Endothelial cell of umbilical vein (primary cell): Measurements from ENCODE around the gene C1orf216. TPM values are rescaled to one million over a fixed set of nuclear protein-coding genes. Genes with fewer than 3 reads are reported as not detected.

Experiments
- BruUV-seq: library from RNA; stranded (reverse); fragments of 400-500 nt; replicated peaks from 2 replicates; lab custom pipeline; 2021; lab: Mats Ljungman, UMichigan
- CTCF ChIA-PET: fragments of 300-600, 350-600 bp; sonication (Branson Sonifier 250); formaldehyde crosslinking; loops from one replicate; lab custom pipeline; 2021; ENCODE audit warnings: antibody characterized with exemption, inconsistent platforms; lab: Charles Lee
- POLR2A ChIA-PET: fragments of 300-600, 350-600 bp; sonication (Branson Sonifier 250); formaldehyde crosslinking; loops from one replicate; lab custom pipeline; 2021; ENCODE audit warnings: antibody characterized with exemption, inconsistent platforms; lab: Charles Lee
- DNase-seq: peaks from one replicate; pipeline ENCODE4 v3.0.0-alpha.2; 2011; ENCODE audit warnings: low read depth, low spot score
- FAIRE-seq: peaks from 2 replicates; lab custom pipeline; 2011; peaks lifted over from hg19 to GRCh38; lab: Jason Lieb, UNC
- H2AFZ ChIP-seq: 2 replicates; pipeline ENCODE4 v1.6.0; 2012; ENCODE audit warnings: low read depth, low read length, control low read depth, inconsistent platforms
- H3K27ac ChIP-seq: 2 replicates; pipeline ENCODE4 v1.5.1; 2011; ENCODE audit warnings: low read depth, mild to moderate bottlenecking, control low read depth, low read length, moderate library complexity; ENCODE audit not compliant: insufficient read depth
- H3K27me3 ChIP-seq, 2 experiments: 2 replicates each; pipeline versions ENCODE4 v1.6.0 to v1.6.1; 2011; ENCODE audit warnings: low read length in 2 of 2, mixed read lengths in 1 of 2; ENCODE audit not compliant: control insufficient read depth in 2 of 2, insufficient read depth in 2 of 2
- H3K36me3 ChIP-seq, 2 experiments: 2 replicates in 1 of 2; 3 replicates in 1 of 2; pipeline ENCODE4 v1.5.1; 2011; ENCODE audit warnings: low read length in 2 of 2, mild to moderate bottlenecking in 1 of 2, moderate library complexity in 1 of 2; ENCODE audit not compliant: control insufficient read depth in 2 of 2, insufficient read depth in 2 of 2; ENCODE audit errors: extremely low read depth in 1 of 2
- H3K4me1 ChIP-seq: 3 replicates; pipeline ENCODE4 v1.5.1; 2011; ENCODE audit warnings: mild to moderate bottlenecking, low read length; ENCODE audit not compliant: control insufficient read depth, insufficient read depth; ENCODE audit errors: extremely low read depth
- H3K4me2 ChIP-seq: 2 replicates; pipeline ENCODE4 v1.6.1; 2011; ENCODE audit warnings: low read length, control low read depth, mixed read lengths; ENCODE audit not compliant: insufficient read depth
- H3K4me3 ChIP-seq, 3 experiments: fragments of 200-600 bp in 1 of 3; sonication (generic), shearing (Covaris generic) in 1 of 3; replicated peaks in 1 of 3; 2 replicates each; pipeline ENCODE4 v1.5.1; 2011 to 2016; ENCODE audit warnings: control low read depth in 3 of 3, low read length in 3 of 3, mild to moderate bottlenecking in 2 of 3, inconsistent platforms in 1 of 3, low read depth in 1 of 3, moderate library complexity in 1 of 3; ENCODE audit not compliant: insufficient read depth in 1 of 3
- H3K79me2 ChIP-seq: 2 replicates; pipeline ENCODE4 v1.6.0; 2012; ENCODE audit warnings: low read length, inconsistent platforms; ENCODE audit not compliant: control insufficient read depth, insufficient read depth
- H3K9ac ChIP-seq: replicated peaks from 2 replicates; pipeline ENCODE3; 2011; ENCODE audit warnings: low read length, control low read depth; ENCODE audit not compliant: insufficient read depth; ENCODE audit errors: extremely low read depth
- H3K9me1 ChIP-seq: replicated peaks from 3 replicates; pipeline ENCODE4 v1.6.0; 2011; ENCODE audit warnings: mild to moderate bottlenecking, low read length; ENCODE audit not compliant: control insufficient read depth, insufficient read depth; ENCODE audit errors: extremely low read depth
- H3K9me3 ChIP-seq: replicated peaks from 2 replicates; pipeline ENCODE4 v1.5.1; 2012; ENCODE audit warnings: low read length, inconsistent platforms; ENCODE audit not compliant: control insufficient read depth, insufficient read depth
- H4K20me1 ChIP-seq: replicated peaks from 2 replicates; pipeline ENCODE3; 2011; ENCODE audit warnings: mild to moderate bottlenecking, low read length; ENCODE audit not compliant: control insufficient read depth, insufficient read depth; ENCODE audit errors: extremely low read depth
- EZH2 ChIP-seq: IDR thresholded peaks from 2 replicates; pipeline ENCODE4 v1.6.1; 2012; ENCODE audit warnings: borderline replicate concordance, low read depth, mild to moderate bottlenecking, moderate library complexity, low read length, inconsistent platforms; ENCODE audit not compliant: severe bottlenecking
- FOS ChIP-seq: IDR thresholded peaks from 2 replicates; pipeline ENCODE4 v1.6.1; 2011; ENCODE audit warnings: mild to moderate bottlenecking, low read length, moderate library complexity, borderline replicate concordance; ENCODE audit not compliant: insufficient read depth
- GATA2 ChIP-seq: IDR thresholded peaks from 2 replicates; pipeline ENCODE4 v1.7.0; 2011; ENCODE audit warnings: low read depth, mild to moderate bottlenecking, moderate library complexity, mixed read lengths, low read length; ENCODE audit not compliant: insufficient read length, insufficient read depth
- JUN ChIP-seq: IDR thresholded peaks from 2 replicates; pipeline ENCODE4 v1.6.1; 2011; ENCODE audit warnings: borderline replicate concordance, low read depth; ENCODE audit not compliant: insufficient read length, insufficient read depth
- MYC ChIP-seq: IDR thresholded peaks from one replicate; pipeline ENCODE4 v1.6.1; 2011; ENCODE audit warnings: mild to moderate bottlenecking, low read depth, low read length
- POLR2A ChIP-seq: IDR thresholded peaks from 2 replicates; pipeline ENCODE4 v1.6.1; 2012; ENCODE audit warnings: low read depth, mild to moderate bottlenecking, control low read depth, low read length
- POLR2AphosphoS5 ChIP-seq: IDR thresholded peaks from 2 replicates; pipeline ENCODE4 v1.6.1; 2012; ENCODE audit warnings: low read depth, mild to moderate bottlenecking, control low read depth, low read length, moderate library complexity; ENCODE audit not compliant: insufficient read depth
- dilution Hi-C: fragments of 300-500 bp; cut with MboI; formaldehyde crosslinking; loops from one replicate; pipeline ENCODE4 v1.15.0; 2019; ENCODE audit warnings: low sequenced_read_pairs; ENCODE audit not compliant: extremely low pct_ligation_motif_present
- intact Hi-C: fragments of 100-400 bp; cut with micrococcal nuclease; formaldehyde crosslinking; loops from one replicate; pipeline ENCODE4 v1.10.0; 2022
- polyA plus RNA-seq, 4 experiments: library from polyadenylated mRNA; depleted of rRNA in 3 of 4; stranded (reverse) in 3 of 4; unstranded in 1 of 4; fragments of >200 nt; gene quantifications; 2 replicates each; pipeline versions ENCODE4 v1.2.1 to v1.2.3, GENCODE V29; 2011 to 2012; ENCODE audit warnings: missing spikeins in 1 of 4
- total RNA-seq: library from RNA; stranded (reverse); gene quantifications from 2 replicates; pipeline ENCODE4 v1.2.3, GENCODE V29; 2021
- TF ChIP-seq, protein P1 (sequence below): IDR thresholded peaks from 2 replicates; pipeline ENCODE4 v1.6.1; 2011; ENCODE audit not compliant: insufficient read depth, insufficient read length
- TF ChIP-seq, protein P2 (sequence below), 2 donors: IDR thresholded peaks; 1 replicate in 1 of 2; 2 replicates in 1 of 2; pipeline ENCODE4 v1.5.1; 2011; ENCODE audit warnings: low read length in 2 of 2, mild to moderate bottlenecking in 2 of 2, moderate library complexity in 2 of 2, control low read depth in 1 of 2, inconsistent platforms in 1 of 2, low read depth in 1 of 2; ENCODE audit not compliant: insufficient read depth in 1 of 2; ENCODE audit errors: extremely low read depth in 1 of 2

The C1orf216 gene
- total and polyA plus RNA-seq, 2 donors (not counting 3 experiments of a cell fraction or from before 2014, with no cell fraction given) = 13.3 to 15.3 TPM

DNA sequence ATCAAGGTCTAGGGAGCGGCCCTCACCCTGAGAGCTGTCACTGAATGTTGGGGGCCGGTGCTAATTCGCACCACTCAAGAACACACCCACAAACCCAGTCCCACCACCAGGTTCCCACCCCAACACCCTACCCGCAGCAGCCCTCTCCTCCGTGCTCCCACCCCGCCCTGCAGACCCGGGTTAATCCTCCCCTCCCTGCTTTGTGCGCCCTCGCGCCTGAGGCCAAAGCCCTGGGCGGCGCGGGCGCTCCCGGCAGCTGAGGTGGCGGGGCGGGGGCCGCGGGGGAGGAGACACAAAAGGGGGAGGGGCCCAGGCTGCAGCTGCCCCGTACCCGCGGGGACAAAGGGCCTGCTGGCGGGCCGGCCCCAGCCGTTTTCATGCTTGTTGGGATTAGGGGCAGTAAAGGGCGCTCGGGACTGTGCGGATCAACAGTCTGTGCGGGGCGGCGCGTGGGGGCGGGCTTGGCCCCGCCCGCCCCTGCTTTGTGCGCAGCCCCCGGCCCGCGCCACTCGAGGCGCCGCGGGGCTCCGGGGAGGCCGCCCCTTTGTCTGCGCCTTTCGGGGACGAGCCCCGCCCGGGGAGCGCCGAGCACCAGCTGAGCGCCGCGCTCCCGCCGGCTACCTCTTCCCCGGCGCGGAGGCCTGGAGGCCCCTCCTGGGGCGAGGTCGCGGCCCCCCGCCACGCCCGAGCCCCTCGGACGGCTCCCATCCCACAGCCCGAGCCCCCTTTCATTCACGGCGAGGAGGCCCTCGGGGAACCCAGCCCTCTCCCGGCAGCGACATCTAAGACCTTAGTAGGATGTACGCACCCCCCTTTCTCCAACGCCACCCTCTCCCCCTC lies 10.9 kb downstream of the C1orf216 start:
- Histone ChIP-seq H3K4me1 (peaks cover 6% of the 10 kb centered on the region), H4K20me1 (peaks cover 2% of the 10 kb centered on the region), H3K27ac (no peak overlapping the region), H3K4me2 (peak overlapping the region; percentile 56), H2AFZ (peak overlapping the region; percentile 16), H3K4me3 (peak overlapping the region in 2 of 3 experiments; percentile 5 to 20), H3K36me3 (no peaks in the 10 kb centered on the region), H3K9me3 (no peaks in the 10 kb centered on the region), H3K79me2 (no peaks in the 10 kb centered on the region), H3K9ac (no peak overlapping the region), H3K27me3 (peaks cover 40 to 52% of the 10 kb centered on the region in 2 experiments), H3K9me1 (no peaks in the 10 kb centered on the region)
- FAIRE-seq (no peak), DNase-seq (no peak)
- TF ChIP-seq JUN = no peak
- no peak for TF ChIP-seq FOS
- TF ChIP-seq GATA2 = no peak
- no peak for TF ChIP-seq MYC
- TF ChIP-seq EZH2 = no peak
- no peak for TF ChIP-seq POLR2AphosphoS5
- no peak for TF ChIP-seq POLR2A
- TF ChIP-seq, protein P1, sequence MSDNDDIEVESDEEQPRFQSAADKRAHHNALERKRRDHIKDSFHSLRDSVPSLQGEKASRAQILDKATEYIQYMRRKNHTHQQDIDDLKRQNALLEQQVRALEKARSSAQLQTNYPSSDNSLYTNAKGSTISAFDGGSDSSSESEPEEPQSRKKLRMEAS = no peak
- TF ChIP-seq, protein P2, sequence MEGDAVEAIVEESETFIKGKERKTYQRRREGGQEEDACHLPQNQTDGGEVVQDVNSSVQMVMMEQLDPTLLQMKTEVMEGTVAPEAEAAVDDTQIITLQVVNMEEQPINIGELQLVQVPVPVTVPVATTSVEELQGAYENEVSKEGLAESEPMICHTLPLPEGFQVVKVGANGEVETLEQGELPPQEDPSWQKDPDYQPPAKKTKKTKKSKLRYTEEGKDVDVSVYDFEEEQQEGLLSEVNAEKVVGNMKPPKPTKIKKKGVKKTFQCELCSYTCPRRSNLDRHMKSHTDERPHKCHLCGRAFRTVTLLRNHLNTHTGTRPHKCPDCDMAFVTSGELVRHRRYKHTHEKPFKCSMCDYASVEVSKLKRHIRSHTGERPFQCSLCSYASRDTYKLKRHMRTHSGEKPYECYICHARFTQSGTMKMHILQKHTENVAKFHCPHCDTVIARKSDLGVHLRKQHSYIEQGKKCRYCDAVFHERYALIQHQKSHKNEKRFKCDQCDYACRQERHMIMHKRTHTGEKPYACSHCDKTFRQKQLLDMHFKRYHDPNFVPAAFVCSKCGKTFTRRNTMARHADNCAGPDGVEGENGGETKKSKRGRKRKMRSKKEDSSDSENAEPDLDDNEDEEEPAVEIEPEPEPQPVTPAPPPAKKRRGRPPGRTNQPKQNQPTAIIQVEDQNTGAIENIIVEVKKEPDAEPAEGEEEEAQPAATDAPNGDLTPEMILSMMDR (IDR thresholded peaks at IDR 0.05; ENCODE audit: extremely low read depth in 1 of 2, insufficient read depth in 1 of 2, low read depth in 1 of 2, low read length in 2 of 2) = no peak
- ChIA-PET POLR2A (no interaction called here), CTCF (interaction anchor here (2.3 to 10.0 kb wide), 2 partner anchors 8 to 19 kb away, joined by 6 to 117 read pairs; partner anchors contain the start of gene C1orf216)
- dilution Hi-C loops = no loop called here
- intact Hi-C loops = no loop called here
- no TSS peak for BruUV-seq
